AG10803 (cell line): Measurements from ENCODE around the gene NAA15.
A peak's percentile ranks its signal among the peaks of the same experiment; 100 is the strongest.

Experiments used
- DNase-seq: peaks from one replicate; pipeline ENCODE4 v3.0.0; 2010; ENCODE audit warnings: low read depth
- H3K4me3 ChIP-seq: 2 replicates; pipeline ENCODE4 v1.5.1; 2011; ENCODE audit warnings: mild to moderate bottlenecking, low read length, control low read depth
- TF ChIP-seq, protein P1 (sequence below): conservative IDR thresholded peaks from 2 replicates; pipeline ENCODE4 v1.5.1; 2011; ENCODE audit warnings: mild to moderate bottlenecking, low read length, control low read depth, inconsistent platforms

NAA15 gene

DNA sequence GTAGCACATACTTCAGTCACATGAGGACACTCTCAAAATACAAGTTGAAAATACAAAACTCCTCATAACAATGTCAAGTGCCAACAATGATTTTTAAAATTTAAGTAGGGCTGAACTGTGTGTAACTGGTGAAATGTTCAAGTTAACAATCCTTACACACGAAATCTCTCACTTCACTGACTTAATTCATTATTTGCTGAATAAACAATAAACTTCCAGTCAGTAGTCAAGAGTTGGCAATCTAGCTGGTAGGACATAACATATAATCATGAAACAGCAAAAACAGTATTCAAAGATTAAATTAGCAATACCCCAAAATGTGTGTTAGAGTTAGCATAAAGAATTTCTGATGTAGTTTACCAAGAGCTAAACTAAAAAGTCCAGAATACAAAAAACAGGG is 150.7 kb downstream of the NAA15 start:
- no peak overlapping the region; the same call in 1 of the 2 replicates for H3K4me3 ChIP-seq
- TF ChIP-seq, protein P1, sequence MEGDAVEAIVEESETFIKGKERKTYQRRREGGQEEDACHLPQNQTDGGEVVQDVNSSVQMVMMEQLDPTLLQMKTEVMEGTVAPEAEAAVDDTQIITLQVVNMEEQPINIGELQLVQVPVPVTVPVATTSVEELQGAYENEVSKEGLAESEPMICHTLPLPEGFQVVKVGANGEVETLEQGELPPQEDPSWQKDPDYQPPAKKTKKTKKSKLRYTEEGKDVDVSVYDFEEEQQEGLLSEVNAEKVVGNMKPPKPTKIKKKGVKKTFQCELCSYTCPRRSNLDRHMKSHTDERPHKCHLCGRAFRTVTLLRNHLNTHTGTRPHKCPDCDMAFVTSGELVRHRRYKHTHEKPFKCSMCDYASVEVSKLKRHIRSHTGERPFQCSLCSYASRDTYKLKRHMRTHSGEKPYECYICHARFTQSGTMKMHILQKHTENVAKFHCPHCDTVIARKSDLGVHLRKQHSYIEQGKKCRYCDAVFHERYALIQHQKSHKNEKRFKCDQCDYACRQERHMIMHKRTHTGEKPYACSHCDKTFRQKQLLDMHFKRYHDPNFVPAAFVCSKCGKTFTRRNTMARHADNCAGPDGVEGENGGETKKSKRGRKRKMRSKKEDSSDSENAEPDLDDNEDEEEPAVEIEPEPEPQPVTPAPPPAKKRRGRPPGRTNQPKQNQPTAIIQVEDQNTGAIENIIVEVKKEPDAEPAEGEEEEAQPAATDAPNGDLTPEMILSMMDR, result no peak
- no peak for DNase-seq

DNA sequence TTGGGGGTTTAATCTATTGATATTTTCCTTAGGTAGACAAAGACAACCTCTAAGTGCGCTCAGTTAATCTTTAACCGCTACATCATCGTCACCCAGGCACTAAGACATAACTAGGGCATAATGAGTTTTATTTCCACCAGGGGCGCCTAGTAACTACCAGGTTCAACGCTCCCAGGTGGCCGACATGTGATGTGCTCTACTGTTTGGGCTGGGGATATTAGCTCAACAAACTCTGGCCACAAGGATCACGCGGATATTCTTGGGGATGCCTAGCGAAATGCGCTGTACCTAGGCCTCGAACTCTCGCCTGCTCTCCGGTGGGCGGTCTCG is 151.7 kb downstream of the NAA15 start:
- no peak for DNase-seq
- peak overlapping the region; percentile 99 for H3K4me3 ChIP-seq
- TF ChIP-seq, protein P1, result peak; percentile 45

DNA sequence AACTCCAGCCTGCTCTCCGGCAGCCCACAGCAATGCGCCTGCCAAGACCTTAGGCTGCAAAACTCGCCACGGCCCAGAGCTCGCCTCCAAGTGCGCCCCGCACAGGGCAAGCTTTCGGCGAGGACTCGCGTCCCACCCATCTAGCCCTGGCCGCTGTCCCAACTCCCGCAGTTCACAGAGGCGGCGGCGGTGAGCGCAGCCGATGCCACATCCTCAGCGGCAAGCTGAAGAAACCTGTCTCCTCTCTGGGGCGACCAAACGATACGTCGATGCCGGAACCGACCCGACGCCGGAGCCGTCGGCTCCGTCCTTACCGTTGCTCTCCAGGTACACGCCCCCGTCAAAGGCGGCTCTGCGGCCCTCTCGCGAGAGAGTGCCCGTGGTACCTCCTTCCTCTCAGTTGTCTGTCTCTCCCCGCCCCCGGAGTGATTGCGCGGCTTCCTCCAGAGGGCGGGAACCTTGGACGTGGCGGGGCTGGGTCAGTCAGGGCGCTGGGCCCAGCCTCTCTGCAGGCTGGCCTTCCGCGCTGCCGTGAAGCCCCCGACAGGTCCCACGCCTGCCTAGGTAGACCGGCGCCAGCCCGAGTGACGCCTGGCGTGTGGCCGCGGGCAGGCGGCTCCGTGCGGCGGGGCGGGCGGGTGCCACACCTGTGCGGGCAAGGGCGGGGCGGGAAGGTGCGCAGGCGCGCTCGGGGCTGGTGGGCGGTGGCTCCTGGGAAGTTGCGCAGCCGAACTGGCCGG is 152.2 kb downstream of the NAA15 start:
- peak; percentile 97 for DNase-seq
- TF ChIP-seq, protein P1, result no peak
- peak overlapping the region; percentile 99 for H3K4me3 ChIP-seq

DNA sequence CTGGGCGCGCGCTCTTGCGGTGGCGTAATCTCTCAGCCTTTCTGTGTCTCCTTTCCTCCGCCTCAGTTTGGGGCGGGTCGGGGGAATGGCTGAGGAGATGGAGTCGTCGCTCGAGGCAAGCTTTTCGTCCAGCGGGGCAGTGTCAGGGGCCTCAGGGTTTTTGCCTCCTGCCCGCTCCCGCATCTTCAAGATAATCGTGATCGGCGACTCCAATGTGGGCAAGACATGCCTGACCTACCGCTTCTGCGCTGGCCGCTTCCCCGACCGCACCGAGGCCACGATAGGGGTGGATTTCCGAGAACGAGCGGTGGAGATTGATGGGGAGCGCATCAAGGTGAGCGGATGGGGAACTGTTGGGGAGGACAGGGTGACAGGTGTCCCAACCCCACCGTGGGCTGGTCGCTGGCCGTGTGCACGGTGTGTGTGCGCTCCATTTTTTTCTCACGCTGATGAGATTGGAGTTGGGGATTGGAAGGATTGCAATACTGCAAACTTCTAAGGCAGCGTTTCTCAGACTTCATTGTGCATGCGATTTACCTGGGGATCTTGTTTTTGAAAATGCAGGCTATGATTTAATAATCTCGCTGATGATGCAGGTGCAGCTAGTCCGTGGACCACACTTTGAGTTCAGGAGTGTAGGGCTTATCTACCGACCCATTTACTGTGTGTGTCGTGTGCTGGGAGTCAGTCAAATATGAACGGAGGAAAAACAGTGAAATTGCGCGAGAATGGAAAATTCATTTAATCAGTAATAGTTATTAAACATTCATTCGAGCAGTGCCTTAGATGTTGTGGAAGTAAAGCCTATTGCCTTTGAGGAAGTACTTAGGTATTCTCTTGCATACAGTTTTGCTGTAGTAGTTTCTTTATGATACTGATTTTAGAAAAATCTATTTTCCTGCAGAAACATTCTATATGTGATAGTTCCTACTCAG is 153.1 kb downstream of the NAA15 start, which contains the start of gene RAB33B:
Gene RAB33B, plus strand, starts transcription at position 11 of the 935 bp plus-strand sequence. Its CDS starts 75 bp downstream, at position 86.
- peak; percentile 89 for DNase-seq
- peak within 1 kb of the TSS; percentile 99 for H3K4me3 ChIP-seq
- TF ChIP-seq, protein P1, result no peak

DNA sequence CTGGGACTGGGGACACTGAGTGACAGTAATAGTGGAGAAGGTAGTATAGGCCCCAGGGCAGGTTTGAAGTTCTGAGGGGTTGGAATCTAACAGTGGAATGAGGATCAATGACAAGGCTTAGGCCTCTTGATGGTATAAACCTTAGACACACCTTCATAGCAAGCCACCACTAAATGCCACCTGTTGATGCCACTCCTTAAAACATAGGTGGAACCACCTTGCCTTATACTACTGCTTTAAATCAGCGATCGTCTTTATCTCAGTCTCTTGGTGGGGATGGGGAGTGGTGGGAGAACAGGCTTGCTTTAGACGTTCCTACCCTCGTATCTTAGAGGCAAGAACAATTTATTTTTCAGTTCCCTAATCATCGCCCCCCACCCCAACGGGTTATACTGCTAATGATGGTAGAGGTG is 153.8 kb downstream of the NAA15 start:
- TF ChIP-seq, protein P1, result no peak
- DNase-seq, result no peak
- peak overlapping the region; percentile 99 for H3K4me3 ChIP-seq

DNA sequence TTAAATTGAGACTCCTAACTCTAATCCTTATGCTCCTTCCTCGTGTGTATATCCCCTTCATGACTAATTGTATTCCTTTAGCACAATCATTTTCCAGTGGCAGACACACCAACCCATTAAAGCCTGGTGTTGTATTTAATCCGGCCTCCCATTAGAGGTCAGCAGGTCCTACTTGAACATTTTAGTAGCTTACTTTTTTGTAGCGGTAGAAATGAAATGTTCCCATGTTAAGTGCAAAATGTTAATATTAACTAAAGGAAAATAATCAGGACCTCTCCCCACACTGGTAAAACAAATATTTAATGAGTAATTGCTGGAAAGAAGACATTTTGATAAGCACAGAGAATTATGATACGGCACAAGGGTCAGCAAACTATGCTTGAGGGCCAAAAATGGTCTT is 156.0 kb downstream of the NAA15 start:
- no peak overlapping the region for H3K4me3 ChIP-seq
- TF ChIP-seq, protein P1, result no peak
- DNase-seq, result no peak
